Esophagus squamous epithelium (tissue), 5 donors: ENCODE results near the gene RAD9B. TPM values are rescaled to one million over a fixed set of nuclear protein-coding genes. Genes with fewer than 3 reads are reported as not detected.
"Not testable (repeated sequence)": the region's sequence is repeated elsewhere in the genome, so short reads cannot be mapped to it uniquely, and the experiment has no call there.

Source experiments
- DNase-seq: peaks from one replicate; lab custom pipeline; 2025; lab: John Stamatoyannopoulos, UW
- H3K27ac ChIP-seq, 4 donors: fragments of 200-600 bp; sonication (generic); one replicate each; pipeline ENCODE4 v1.5.1; 2016 to 2019; ENCODE audit warnings: mild to moderate bottlenecking in 1 of 4
- H3K27me3 ChIP-seq, 4 donors: fragments of 200-600 bp; sonication (generic); 1 replicate in 3 of 4; 2 replicates in 1 of 4; pipeline versions ENCODE4 v1.5.1 to v1.6.0; 2017 to 2021; ENCODE audit warnings: antibody characterized with exemption in 1 of 4
- H3K36me3 ChIP-seq, 3 donors: fragments of 200-600 bp; sonication (generic); one replicate each; pipeline ENCODE4 v1.5.1; 2016 to 2019
- H3K4me1 ChIP-seq, 3 donors: fragments of 200-600 bp; sonication (generic); one replicate each; pipeline ENCODE4 v1.5.1; 2017 to 2019
- H3K4me3 ChIP-seq, 4 donors: fragments of 200-600 bp; sonication (generic); 1 replicate in 3 of 4; 2 replicates in 1 of 4; pipeline ENCODE4 v1.5.1; 2016 to 2019; ENCODE audit warnings: mild to moderate bottlenecking in 2 of 4, moderate library complexity in 1 of 4
- H3K9me3 ChIP-seq, 3 donors: fragments of 200-600 bp; sonication (generic); one replicate each; pipeline ENCODE4 v1.5.1; 2016 to 2019
- CTCF ChIP-seq, 6 experiments: fragments of 450-650 bp in 4 of 6; fragments of 200-600 bp in 2 of 6; sonication (generic) in 2 of 6; IDR thresholded peaks; one replicate each; pipeline ENCODE4 v1.5.1; 2016 to 2019; ENCODE audit warnings: antibody characterized with exemption in 6 of 6, mild to moderate bottlenecking in 4 of 6, moderate library complexity in 4 of 6
- POLR2A ChIP-seq, 4 donors: fragments of 450-650 bp; IDR thresholded peaks; one replicate each; pipeline ENCODE4 v1.6.1; 2017; ENCODE audit warnings: antibody characterized with exemption in 4 of 4, mild to moderate bottlenecking in 4 of 4, moderate library complexity in 3 of 4
- WGBS, 2 donors: methylation state at CpG; one replicate each; pipeline ENCODE4 v1.1.5; 2018; 5-methylcytosine and 5-hydroxymethylcytosine counted together
- intact Hi-C: fragments of 100-400 bp; cut with DNase I; formaldehyde crosslinking; loops from one replicate; pipeline ENCODE4 v1.15.0; 2022
- total RNA-seq, 4 donors: library from RNA; depleted of rRNA; stranded (reverse); fragments of >200 nt; gene quantifications; one replicate each; pipeline ENCODE4 v1.1.0, GENCODE V29; 2016
- donor health status: DM: yes; HTN: yes; CAD: no.

Gene RAD9B
- total RNA-seq = under 1 TPM in 3 of 4 donors, not detected in 1; 0.23 to 0.76 (median 0.40) TPM

GRCh38 chr12:110501752-110502738 is at the start of gene RAD9B, which contains the start of gene VPS29:
Gene RAD9B (plus strand): TSS chr12:110502331. CDS start chr12:110502338, 7 bp downstream.
Gene VPS29 (minus strand): TSS chr12:110502111. CDS start chr12:110502051, 60 bp downstream.
- Histone ChIP-seq H3K4me3 (peak within 1 kb of the TSS; percentile 75 to 99 (median 89)), H3K27ac (peak within 1 kb of the TSS; percentile 94 to 99 (median 96)), H3K9me3 (no peaks in the 10 kb centered on the region), H3K4me1 (peaks cover 5 to 44% (median 17%) of the 10 kb centered on the region in 3 donors), H3K27me3 (no peaks in the 10 kb centered on the region), H3K36me3 (peaks cover 0 to 8% (median 0%) of the 10 kb centered on the region in 3 donors)
- WGBS, 2 donors = 10 to 27% methylated on average over 17 to 39 of the region's 61 CpGs
- DNase-seq = peak; percentile 97
- intact Hi-C loops = no loop called here
- TF ChIP-seq CTCF (IDR thresholded peaks at IDR 0.05) (peak in 1 of 6 experiments; percentile 32), POLR2A (IDR thresholded peaks at IDR 0.05) (peak in 3 of 4 donors; percentile 93 to 97 (median 94))

GRCh38 chr12:110453569-110454296 is 48.4 kb upstream of the RAD9B start:
- no peak for DNase-seq
- Histone ChIP-seq H3K4me3 (no peak overlapping the region), H3K27ac (no peak overlapping the region), H3K36me3 (peaks cover 0 to 71% (median 0%) of the 10 kb centered on the region in 3 donors), H3K9me3 (no peaks in the 10 kb centered on the region), H3K27me3 (no peaks in the 10 kb centered on the region), H3K4me1 (peaks cover 0 to 16% (median 6%) of the 10 kb centered on the region in 3 donors)
- TF ChIP-seq POLR2A (IDR thresholded peaks at IDR 0.05) (no peak), CTCF (IDR thresholded peaks at IDR 0.05) (no peak)
- intact Hi-C loops = loop anchor here (10.0 kb wide), 1 partner anchor 61 kb away; no protein-coding TSS in a partner anchor
- WGBS, 2 donors = 88 to 89% methylated on average over 4 of the region's 4 CpGs

GRCh38 chr12:110458756-110459155 is 43.4 kb upstream of the RAD9B start:
- 82 to 89% methylated on average over 4 of the region's 4 CpGs for WGBS, 2 donors
- TF ChIP-seq CTCF (IDR thresholded peaks at IDR 0.05) = no peak
- TF ChIP-seq POLR2A (IDR thresholded peaks at IDR 0.05) = no peak
- Histone ChIP-seq H3K4me3 (no peak overlapping the region), H3K4me1 (no peaks in the 10 kb centered on the region), H3K27me3 (no peaks in the 10 kb centered on the region), H3K9me3 (no peaks in the 10 kb centered on the region), H3K36me3 (peaks cover 0 to 100% (median 3%) of the 10 kb centered on the region in 3 donors), H3K27ac (no peak overlapping the region)
- DNase-seq = no peak
- intact Hi-C loops = loop anchor here (10.0 kb wide), 1 partner anchor 56 kb away; no protein-coding TSS in a partner anchor

- DNase-seq, H3K4me1 ChIP-seq, intact Hi-C loops, H3K9me3 ChIP-seq, H3K4me3 ChIP-seq, H3K27me3 ChIP-seq, H3K27ac ChIP-seq: not testable (repeated sequence)
- H3K36me3 ChIP-seq = peaks cover 0 to 92% (median 3%) of the 10 kb centered on the region in 3 donors
- WGBS, 2 donors = 76 to 86% methylated on average over 5 of the region's 5 CpGs
These were observed 40.9 kb upstream of the RAD9B start for GRCh38 chr12:110461189-110461588.

GRCh38 chr12:110465024-110465423 is 37.1 kb upstream of the RAD9B start:
- no peak overlapping the region for H3K27ac ChIP-seq
- peaks cover 0 to 53% (median 0%) of the 10 kb centered on the region in 3 donors for H3K36me3 ChIP-seq
- no peaks in the 10 kb centered on the region for H3K27me3 ChIP-seq
- peaks cover 14 to 35% (median 17%) of the 10 kb centered on the region in 3 donors for H3K4me1 ChIP-seq
- no peak for TF ChIP-seq CTCF (IDR thresholded peaks at IDR 0.05)
- TF ChIP-seq POLR2A (IDR thresholded peaks at IDR 0.05) = no peak
- WGBS, 2 donors = 100% methylated on average over 1 of the region's 2 CpGs
- no peak for DNase-seq
- no peaks in the 10 kb centered on the region for H3K9me3 ChIP-seq
- no peak overlapping the region for H3K4me3 ChIP-seq
- intact Hi-C loops = no loop called here

GRCh38 chr12:110465765-110466164 is 36.4 kb upstream of the RAD9B start:
- H3K27ac ChIP-seq, H3K4me3 ChIP-seq, H3K9me3 ChIP-seq, DNase-seq, H3K27me3 ChIP-seq, intact Hi-C loops: not testable (repeated sequence)
- 93 to 94% methylated on average over 10 to 11 of the region's 11 CpGs for WGBS, 2 donors
- Histone ChIP-seq H3K36me3 (peaks cover 0 to 46% (median 0%) of the 10 kb centered on the region in 3 donors), H3K4me1 (peaks cover 14 to 36% (median 17%) of the 10 kb centered on the region in 3 donors)
